ENCODE measurements around the gene PDZD7. TPM values are rescaled to one million over a fixed set of nuclear protein-coding genes. Genes with fewer than 3 reads are reported as not detected.

The PDZD7 gene
- total RNA-seq = under 1 TPM; 0.14 to 0.66 TPM

DNA sequence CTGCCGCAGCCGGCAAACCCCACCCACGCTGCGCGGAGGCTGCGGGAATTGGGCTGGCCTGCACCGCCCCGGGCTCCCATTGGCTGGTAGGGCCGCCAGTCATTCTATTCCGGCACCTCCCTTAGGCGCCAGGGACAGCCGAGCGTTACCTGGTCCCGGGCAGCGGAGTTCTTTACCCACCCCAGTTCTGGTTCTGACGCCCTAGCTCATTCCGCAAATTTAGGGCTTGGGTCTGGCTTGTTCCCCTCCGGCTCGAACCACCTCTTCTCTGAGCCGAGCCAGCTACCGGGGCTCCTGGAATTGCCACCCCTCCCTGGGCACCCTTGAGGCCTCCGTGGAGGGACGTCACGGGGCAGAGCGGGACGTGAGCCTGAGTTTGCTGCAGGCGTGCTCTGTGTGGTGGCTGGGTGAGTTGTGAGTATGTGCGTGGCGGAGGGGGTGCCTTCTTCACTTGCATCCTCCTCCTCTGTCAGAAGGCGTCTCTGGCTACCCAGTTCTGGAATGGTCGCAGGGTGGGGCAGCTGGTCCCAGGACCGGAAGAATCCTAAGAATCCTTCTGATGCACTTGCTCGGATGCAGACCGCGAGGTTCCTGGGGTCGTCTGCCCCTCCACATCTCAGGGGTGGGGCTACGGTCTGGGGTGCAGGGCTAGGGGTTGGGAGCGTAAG, at the start of gene PDZD7, which contains the start of gene SFXN3:
TSS of gene PDZD7 (minus strand) at position 2 of the 668 bp plus-strand sequence. CDS start 910 bp downstream, outside the sequence.
TSS of gene SFXN3 (plus strand) at position 107 of the 668 bp plus-strand sequence. CDS start 3,461 bp downstream, outside the sequence.
- peak; percentile 97 for DNase-seq
- Mint-ChIP-seq H3K4me3 (peak within 1 kb of the TSS; percentile 74), H3K36me3 (no peaks in the 10 kb centered on the region), H3K27ac (peak within 1 kb of the TSS; percentile 84), H3K4me1 (peaks cover 24% of the 10 kb centered on the region), H3K27me3 (no peaks in the 10 kb centered on the region), H3K9me3 (no peaks in the 10 kb centered on the region)

DNA sequence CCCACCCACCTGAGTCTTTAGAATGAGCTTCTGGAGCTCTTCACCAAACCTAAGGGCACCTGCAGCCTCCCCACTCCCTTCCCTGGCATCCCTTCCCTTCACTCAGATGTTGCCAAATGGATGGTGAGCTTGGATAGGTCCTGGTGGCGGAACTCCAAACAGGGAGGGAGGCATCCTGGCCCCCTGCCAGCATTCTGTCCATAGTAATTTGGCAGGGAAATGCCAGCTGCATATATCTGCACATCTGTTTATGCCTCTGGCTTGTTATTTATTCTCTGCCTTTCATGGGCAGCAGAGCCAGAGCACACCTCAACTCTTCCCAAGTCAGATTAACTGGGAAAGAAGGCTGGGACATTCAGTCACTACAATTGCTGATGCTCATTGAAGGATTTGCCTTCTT, 48.9 kb upstream of the PDZD7 start:
- Mint-ChIP-seq H3K27me3 (peaks cover 36% of the 10 kb centered on the region), H3K36me3 (no peaks in the 10 kb centered on the region), H3K4me3 (no peak overlapping the region), H3K27ac (no peak overlapping the region), H3K4me1 (no peaks in the 10 kb centered on the region), H3K9me3 (no peaks in the 10 kb centered on the region)
- DNase-seq = no peak

DNA sequence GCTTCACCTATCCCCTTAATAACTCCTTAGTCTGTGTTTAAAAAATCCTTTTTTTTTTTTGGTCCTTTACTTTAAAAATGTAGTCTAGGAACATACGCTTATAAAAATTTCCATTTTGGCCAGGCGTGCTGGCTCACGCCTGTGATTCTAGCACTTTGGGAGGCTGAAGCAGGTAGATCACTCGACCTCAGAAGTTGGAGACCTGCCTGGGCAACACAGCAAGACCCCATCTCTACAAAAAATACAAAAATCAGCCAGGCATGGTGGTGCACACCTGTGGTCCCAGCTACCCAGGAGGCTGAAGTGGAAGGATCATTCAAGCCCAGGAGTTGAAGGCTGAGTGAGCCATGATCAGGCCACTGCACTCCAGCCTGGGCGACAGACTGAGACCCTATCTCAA, 45.7 kb upstream of the PDZD7 start:
- H3K27me3 Mint-ChIP-seq = peaks cover 60% of the 10 kb centered on the region
- no peak for DNase-seq
- H3K4me1 Mint-ChIP-seq = peaks cover under 1% of the 10 kb centered on the region
- H3K9me3 Mint-ChIP-seq = no peaks in the 10 kb centered on the region
- no peak overlapping the region for H3K4me3 Mint-ChIP-seq
- no peak overlapping the region for H3K27ac Mint-ChIP-seq
- H3K36me3 Mint-ChIP-seq = no peaks in the 10 kb centered on the region

- H3K9me3 Mint-ChIP-seq = no peaks in the 10 kb centered on the region
- H3K4me1 Mint-ChIP-seq = peaks cover 4% of the 10 kb centered on the region
- H3K27ac Mint-ChIP-seq = no peak overlapping the region
- H3K36me3 Mint-ChIP-seq = no peaks in the 10 kb centered on the region
- no peak for DNase-seq
- no peak overlapping the region for H3K4me3 Mint-ChIP-seq
- peaks cover 58% of the 10 kb centered on the region for H3K27me3 Mint-ChIP-seq
These were observed 44.8 kb upstream of the PDZD7 start for GRCh38 chr10:101075775-101076174.

DNA sequence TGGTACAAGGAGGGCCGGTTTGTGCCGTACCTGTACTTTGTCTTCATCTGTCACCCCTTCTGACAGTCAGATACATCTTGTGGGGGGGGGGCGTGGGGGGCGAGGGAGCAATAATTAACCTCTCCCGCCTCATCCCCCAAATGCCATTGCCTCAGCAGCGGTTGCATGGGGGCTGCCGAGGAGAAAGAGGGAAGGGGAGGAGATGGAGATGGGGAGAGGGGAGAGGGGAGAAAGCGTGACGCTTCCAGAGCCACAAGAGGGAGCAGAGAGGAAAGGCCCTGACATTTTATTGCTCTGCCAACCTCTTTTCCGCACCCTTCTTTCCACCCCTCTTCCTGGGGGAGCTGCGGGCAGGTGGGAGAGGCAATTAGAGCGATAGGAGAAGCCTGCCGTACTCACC, 42.7 kb upstream of the PDZD7 start:
- Mint-ChIP-seq H3K36me3 (no peaks in the 10 kb centered on the region), H3K27me3 (peaks cover 53% of the 10 kb centered on the region), H3K4me1 (peaks cover 4% of the 10 kb centered on the region), H3K4me3 (no peak overlapping the region), H3K9me3 (no peaks in the 10 kb centered on the region), H3K27ac (no peak overlapping the region)
- no peak for DNase-seq

- Mint-ChIP-seq H3K9me3 (no peaks in the 10 kb centered on the region), H3K27me3 (peaks cover 49% of the 10 kb centered on the region), H3K4me3 (no peak overlapping the region), H3K27ac (no peak overlapping the region), H3K36me3 (no peaks in the 10 kb centered on the region), H3K4me1 (peaks cover 4% of the 10 kb centered on the region)
- DNase-seq = no peak
These were observed 42.0 kb upstream of the PDZD7 start for GRCh38 chr10:101072923-101073322.

- Mint-ChIP-seq H3K9me3 (no peaks in the 10 kb centered on the region), H3K4me1 (peaks cover 7% of the 10 kb centered on the region), H3K27me3 (peaks cover 58% of the 10 kb centered on the region), H3K36me3 (no peaks in the 10 kb centered on the region), H3K4me3 (no peak overlapping the region), H3K27ac (no peak overlapping the region)
- no peak for DNase-seq
These were observed 41.0 kb upstream of the PDZD7 start for GRCh38 chr10:101071885-101072433.

DNA sequence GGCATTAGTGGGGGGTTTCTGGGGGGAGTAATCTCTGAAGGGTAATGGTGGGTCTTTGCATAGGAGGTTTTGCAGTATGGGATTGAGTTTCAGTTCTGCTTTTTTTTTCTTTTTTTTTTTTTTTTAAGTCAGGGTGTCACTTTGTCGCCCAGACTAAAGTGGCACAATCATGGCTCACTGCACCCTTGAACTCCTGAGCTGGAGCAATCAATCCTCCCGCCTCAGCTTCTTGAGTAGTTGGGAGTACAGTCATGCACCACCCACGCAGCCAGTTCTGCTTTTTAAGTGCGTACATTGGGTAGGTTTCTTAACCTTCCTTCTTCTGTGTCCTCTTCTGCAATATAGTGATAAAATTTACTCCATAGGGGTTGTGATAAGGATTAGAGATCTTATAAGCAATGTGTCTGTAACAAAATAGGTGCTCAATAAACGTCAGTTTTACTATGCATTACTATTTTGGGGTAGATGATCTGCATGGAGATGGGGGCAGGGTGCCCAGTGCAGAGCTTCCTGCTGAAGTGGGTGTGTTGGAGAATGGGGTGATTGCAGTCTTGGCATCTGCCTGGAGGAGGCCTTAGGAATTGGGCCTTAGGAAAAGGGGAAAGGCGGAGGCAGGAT, 40.4 kb upstream of the PDZD7 start:
- no peaks in the 10 kb centered on the region for H3K36me3 Mint-ChIP-seq
- no peaks in the 10 kb centered on the region for H3K9me3 Mint-ChIP-seq

GRCh38 chr10:101070098-101070497, 39.2 kb upstream of the PDZD7 start:
- peaks cover 59% of the 10 kb centered on the region for H3K27me3 Mint-ChIP-seq
- no peak for DNase-seq

More for the DNA sequence above, 40.4 kb upstream of the PDZD7 start:
- no peak overlapping the region for H3K27ac Mint-ChIP-seq
- peaks cover 7% of the 10 kb centered on the region for H3K4me1 Mint-ChIP-seq
- no peak overlapping the region for H3K4me3 Mint-ChIP-seq
- no peak for DNase-seq
- H3K27me3 Mint-ChIP-seq = peaks cover 59% of the 10 kb centered on the region

GRCh38 chr10:101069441-101069840, 38.5 kb upstream of the PDZD7 start:
- Mint-ChIP-seq H3K9me3 (no peaks in the 10 kb centered on the region), H3K27ac (no peak overlapping the region), H3K36me3 (no peaks in the 10 kb centered on the region), H3K27me3 (peaks cover 63% of the 10 kb centered on the region), H3K4me1 (peaks cover 13% of the 10 kb centered on the region), H3K4me3 (no peak overlapping the region)
- DNase-seq = no peak

More at GRCh38 chr10:101070098-101070497, 39.2 kb upstream of the PDZD7 start:
- H3K36me3 Mint-ChIP-seq = no peaks in the 10 kb centered on the region
- H3K27ac Mint-ChIP-seq = no peak overlapping the region
- no peak overlapping the region for H3K4me3 Mint-ChIP-seq
- H3K4me1 Mint-ChIP-seq = peaks cover 13% of the 10 kb centered on the region
- no peaks in the 10 kb centered on the region for H3K9me3 Mint-ChIP-seq

- peaks cover 62% of the 10 kb centered on the region for H3K27me3 Mint-ChIP-seq
- H3K36me3 Mint-ChIP-seq = no peaks in the 10 kb centered on the region
These were observed 36.6 kb upstream of the PDZD7 start for GRCh38 chr10:101067356-101068083.

DNA sequence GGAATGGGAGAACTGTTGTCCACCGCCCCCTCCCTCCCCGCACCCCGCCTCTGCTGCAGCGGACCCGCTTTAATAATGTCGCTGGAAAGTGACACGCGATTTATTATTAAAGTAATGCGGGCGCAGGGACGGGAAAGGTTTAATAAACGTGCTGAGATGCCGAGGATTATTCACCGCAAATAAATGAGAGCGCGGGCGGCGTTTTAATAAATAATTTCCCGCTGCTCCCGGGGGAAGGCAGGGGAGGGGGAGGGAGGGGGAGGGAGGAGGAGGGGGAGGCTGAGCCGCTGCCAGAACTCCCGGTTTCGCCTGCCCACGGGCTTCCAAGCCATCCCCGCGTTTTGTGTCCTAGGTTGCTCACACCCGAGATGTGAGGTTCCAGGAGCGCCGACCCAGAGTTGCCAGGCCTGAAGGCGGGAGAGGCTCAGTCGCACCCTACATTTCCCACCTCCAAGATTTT, 36.0 kb upstream of the PDZD7 start:
- Mint-ChIP-seq H3K36me3 (no peaks in the 10 kb centered on the region), H3K9me3 (no peaks in the 10 kb centered on the region), H3K27me3 (peaks cover 59% of the 10 kb centered on the region), H3K4me3 (peak overlapping the region; percentile 71), H3K4me1 (peaks cover 19% of the 10 kb centered on the region), H3K27ac (no peak overlapping the region)
- no peak for DNase-seq

More at GRCh38 chr10:101067356-101068083, 36.6 kb upstream of the PDZD7 start:
- H3K4me1 Mint-ChIP-seq = peaks cover 16% of the 10 kb centered on the region
- H3K9me3 Mint-ChIP-seq = no peaks in the 10 kb centered on the region
- H3K4me3 Mint-ChIP-seq = peak overlapping the region; percentile 71
- DNase-seq = peak; percentile 76
- no peak overlapping the region for H3K27ac Mint-ChIP-seq

GRCh38 chr10:101066146-101066895, 35.4 kb upstream of the PDZD7 start:
- Mint-ChIP-seq H3K9me3 (no peaks in the 10 kb centered on the region), H3K4me3 (peak overlapping the region; percentile 45), H3K4me1 (peaks cover 20% of the 10 kb centered on the region), H3K36me3 (no peaks in the 10 kb centered on the region), H3K27me3 (peaks cover 59% of the 10 kb centered on the region), H3K27ac (no peak overlapping the region)
- DNase-seq = peak; percentile 51

GRCh38 chr10:101065481-101066145, 34.7 kb upstream of the PDZD7 start:
- H3K36me3 Mint-ChIP-seq = no peaks in the 10 kb centered on the region
- DNase-seq = no peak
- H3K9me3 Mint-ChIP-seq = no peaks in the 10 kb centered on the region
- H3K4me1 Mint-ChIP-seq = peaks cover 20% of the 10 kb centered on the region
- peaks cover 59% of the 10 kb centered on the region for H3K27me3 Mint-ChIP-seq
- no peak overlapping the region for H3K4me3 Mint-ChIP-seq
- no peak overlapping the region for H3K27ac Mint-ChIP-seq

Data from activated naive CD8-positive, alpha-beta T cell treated with anti-CD3 and anti-CD28 coated beads for 36 hours (primary cell).